Liver (tissue), 9 donors: ENCODE measurements around the gene THBS2. TPM values are rescaled to one million over a fixed set of nuclear protein-coding genes. Genes with fewer than 3 reads are reported as not detected.

ENCODE experiments used
- DNase-seq: peaks from one replicate; pipeline ENCODE4 v3.0.0-alpha.2; 2017; ENCODE audit warnings: low spot score
- H3K27ac ChIP-seq, 2 donors: one replicate each; pipeline ENCODE4 v1.7.0; 2013; ENCODE audit warnings: inconsistent platforms in 2 of 2, low read length in 2 of 2, control low read depth in 1 of 2, low read depth in 1 of 2, mild to moderate bottlenecking in 1 of 2
- H3K27me3 ChIP-seq, 4 donors: one replicate each; pipeline versions ENCODE4 v1.6.1 to v1.7.0; 2013; ENCODE audit warnings: low read length in 3 of 4, inconsistent platforms in 1 of 4, mild to moderate bottlenecking in 1 of 4, moderate library complexity in 1 of 4; ENCODE audit not compliant: control insufficient read depth in 4 of 4, insufficient read depth in 4 of 4
- H3K36me3 ChIP-seq, 4 donors: one replicate each; pipeline versions ENCODE4 v1.6.1 to v1.7.0; 2013; ENCODE audit warnings: low read length in 3 of 4, mild to moderate bottlenecking in 3 of 4, low read depth in 1 of 4, moderate library complexity in 1 of 4; ENCODE audit not compliant: control insufficient read depth in 4 of 4, insufficient read depth in 3 of 4
- H3K4me1 ChIP-seq, 4 donors: one replicate each; pipeline versions ENCODE4 v1.6.1 to v1.7.0; 2013; ENCODE audit warnings: low read length in 3 of 4, mild to moderate bottlenecking in 3 of 4, moderate library complexity in 1 of 4; ENCODE audit not compliant: control insufficient read depth in 4 of 4, insufficient read depth in 4 of 4
- H3K4me3 ChIP-seq, 3 donors: one replicate each; pipeline versions ENCODE4 v1.6.1 to v1.7.0; 2013; ENCODE audit warnings: low read length in 3 of 3, control low read depth in 1 of 3, low read depth in 1 of 3, mild to moderate bottlenecking in 1 of 3
- H3K9ac ChIP-seq, 2 donors: one replicate each; pipeline ENCODE4 v1.7.0; 2013; ENCODE audit warnings: low read length in 2 of 2, mild to moderate bottlenecking in 2 of 2, moderate library complexity in 2 of 2, control low read depth in 1 of 2, low read depth in 1 of 2
- H3K9me3 ChIP-seq, 4 donors: one replicate each; pipeline versions ENCODE4 v1.6.1 to v1.7.0; 2013; ENCODE audit warnings: low read length in 3 of 4; ENCODE audit not compliant: control insufficient read depth in 4 of 4
- CTCF ChIP-seq: fragments of 150-350 bp; IDR thresholded peaks from 2 replicates; pipeline ENCODE4 v1.5.1; 2017; ENCODE audit warnings: improper control_type of control experiment, low read depth, low read length; ENCODE audit not compliant: missing input control
- EGR1 ChIP-seq, 2 donors: IDR thresholded peaks; 2 replicates each; pipeline ENCODE4 v1.6.1; 2016 to 2018; ENCODE audit warnings: antibody characterized with exemption in 2 of 2, low read depth in 2 of 2
- FOXA1 ChIP-seq: IDR thresholded peaks from 2 replicates; pipeline ENCODE4 v1.6.1; 2016; ENCODE audit warnings: antibody characterized with exemption
- FOXA2 ChIP-seq: IDR thresholded peaks from 2 replicates; pipeline ENCODE4 v1.6.1; 2016; ENCODE audit warnings: antibody characterized with exemption
- GABPA ChIP-seq, 2 donors: IDR thresholded peaks in 1 of 2; conservative IDR thresholded peaks in 1 of 2; 2 replicates each; pipeline ENCODE4 v1.6.1; 2016; ENCODE audit warnings: antibody characterized with exemption in 2 of 2, mild to moderate bottlenecking in 1 of 2, moderate library complexity in 1 of 2
- HNF4A ChIP-seq, 2 donors: conservative IDR thresholded peaks; 2 replicates each; pipeline ENCODE4 v1.6.1; 2016; ENCODE audit warnings: antibody characterized with exemption in 2 of 2, mild to moderate bottlenecking in 2 of 2
- HNF4G ChIP-seq: IDR thresholded peaks from 2 replicates; pipeline ENCODE4 v1.6.1; 2016; ENCODE audit warnings: antibody characterized with exemption
- JUND ChIP-seq, 2 donors: IDR thresholded peaks; 2 replicates each; pipeline ENCODE4 v1.6.1; 2016; ENCODE audit warnings: antibody characterized with exemption in 2 of 2
- NR2F2 ChIP-seq: IDR thresholded peaks from 2 replicates; pipeline ENCODE4 v1.6.1; 2016; ENCODE audit warnings: antibody characterized with exemption
- RAD21 ChIP-seq, 2 donors: IDR thresholded peaks; 2 replicates each; pipeline ENCODE4 v1.6.1; 2016; ENCODE audit warnings: antibody characterized with exemption in 2 of 2, mild to moderate bottlenecking in 2 of 2
- RXRA ChIP-seq, 2 donors: IDR thresholded peaks; 2 replicates each; pipeline ENCODE4 v1.6.1; 2017 to 2018; ENCODE audit warnings: antibody characterized with exemption in 2 of 2, mild to moderate bottlenecking in 1 of 2
- SP1 ChIP-seq: IDR thresholded peaks from 2 replicates; pipeline ENCODE4 v1.6.1; 2018; ENCODE audit warnings: antibody characterized with exemption, mild to moderate bottlenecking
- TAF1 ChIP-seq: conservative IDR thresholded peaks from 2 replicates; pipeline ENCODE4 v1.6.1; 2016; ENCODE audit warnings: antibody characterized with exemption, mild to moderate bottlenecking
- YY1 ChIP-seq: IDR thresholded peaks from 2 replicates; pipeline ENCODE4 v1.6.1; 2016; ENCODE audit warnings: antibody characterized with exemption, mild to moderate bottlenecking
- WGBS: extraction: QIAGEN DNeasy Blood & Tissue Kit; methylation state at CpG from one replicate; pipeline ENCODE4 v1.1.7; 2013; 5-methylcytosine and 5-hydroxymethylcytosine counted together
- polyA plus RNA-seq, 2 donors: library from polyadenylated mRNA; stranded (reverse) in 1 of 2; unstranded in 1 of 2; fragments of 200-250 nt in 1 of 2; fragments of >200 nt in 1 of 2; fragmentation: Nextera tagmentation in 1 of 2; extraction: Ambion mirVana in 1 of 2; gene quantifications; one replicate each; pipeline versions ENCODE4 v1.2.1 to v1.2.3, GENCODE V29; 2013 to 2015
- total RNA-seq, 2 donors: library from RNA; depleted of rRNA; stranded (reverse); fragments of >200 nt; gene quantifications; one replicate each; pipeline ENCODE4 v1.2.3, GENCODE V29; 2014
- TF ChIP-seq, protein P1 (sequence below): IDR thresholded peaks from 2 replicates; pipeline ENCODE4 v1.6.1; 2016; ENCODE audit warnings: antibody characterized with exemption
- TF ChIP-seq, protein P2 (sequence below): IDR thresholded peaks from 2 replicates; pipeline ENCODE4 v1.6.1; 2016; ENCODE audit warnings: antibody characterized with exemption
- TF ChIP-seq, protein P3 (sequence below): IDR thresholded peaks from 2 replicates; pipeline ENCODE4 v1.6.1; 2016; ENCODE audit warnings: antibody characterized with exemption
- TF ChIP-seq, protein P4 (sequence below): IDR thresholded peaks from 2 replicates; pipeline ENCODE4 v1.6.1; 2016; ENCODE audit warnings: antibody characterized with exemption, mild to moderate bottlenecking
- donor health status: healthy.
- donor health status: healthy.
- donor health status: healthy.
- donor health status: healthy.
- donor health status: healthy.

The THBS2 gene
- total and polyA plus RNA-seq, 4 donors = 0.35 to 7.6 (median 6.2) TPM

- Histone ChIP-seq H3K27ac (no peak overlapping the region), H3K9me3 (no peaks in the 10 kb centered on the region), H3K27me3 (peaks cover 0 to 30% (median 4%) of the 10 kb centered on the region in 4 donors), H3K4me3 (no peak overlapping the region), H3K4me1 (peaks cover 0 to 7% (median 0%) of the 10 kb centered on the region in 4 donors), H3K9ac (no peak overlapping the region), H3K36me3 (no peaks in the 10 kb centered on the region)
- WGBS = 55% methylated on average over 6 of the region's 6 CpGs
- TF ChIP-seq SP1 = no peak
- TF ChIP-seq, protein P1, sequence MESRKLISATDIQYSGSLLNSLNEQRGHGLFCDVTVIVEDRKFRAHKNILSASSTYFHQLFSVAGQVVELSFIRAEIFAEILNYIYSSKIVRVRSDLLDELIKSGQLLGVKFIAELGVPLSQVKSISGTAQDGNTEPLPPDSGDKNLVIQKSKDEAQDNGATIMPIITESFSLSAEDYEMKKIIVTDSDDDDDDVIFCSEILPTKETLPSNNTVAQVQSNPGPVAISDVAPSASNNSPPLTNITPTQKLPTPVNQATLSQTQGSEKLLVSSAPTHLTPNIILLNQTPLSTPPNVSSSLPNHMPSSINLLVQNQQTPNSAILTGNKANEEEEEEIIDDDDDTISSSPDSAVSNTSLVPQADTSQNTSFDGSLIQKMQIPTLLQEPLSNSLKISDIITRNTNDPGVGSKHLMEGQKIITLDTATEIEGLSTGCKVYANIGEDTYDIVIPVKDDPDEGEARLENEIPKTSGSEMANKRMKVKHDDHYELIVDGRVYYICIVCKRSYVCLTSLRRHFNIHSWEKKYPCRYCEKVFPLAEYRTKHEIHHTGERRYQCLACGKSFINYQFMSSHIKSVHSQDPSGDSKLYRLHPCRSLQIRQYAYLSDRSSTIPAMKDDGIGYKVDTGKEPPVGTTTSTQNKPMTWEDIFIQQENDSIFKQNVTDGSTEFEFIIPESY = no peak
- no peak for TF ChIP-seq GABPA (IDR thresholded peaks at IDR 0.05 in 1 of 2, conservative IDR thresholded peaks at IDR 0.05 in 1 of 2)
- TF ChIP-seq, protein P2, sequence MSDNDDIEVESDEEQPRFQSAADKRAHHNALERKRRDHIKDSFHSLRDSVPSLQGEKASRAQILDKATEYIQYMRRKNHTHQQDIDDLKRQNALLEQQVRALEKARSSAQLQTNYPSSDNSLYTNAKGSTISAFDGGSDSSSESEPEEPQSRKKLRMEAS = no peak
- no peak for TF ChIP-seq EGR1 (IDR thresholded peaks at IDR 0.05; ENCODE audit: low read depth in 2 of 2)
- no peak for TF ChIP-seq RAD21 (IDR thresholded peaks at IDR 0.05)
- TF ChIP-seq, protein P3, sequence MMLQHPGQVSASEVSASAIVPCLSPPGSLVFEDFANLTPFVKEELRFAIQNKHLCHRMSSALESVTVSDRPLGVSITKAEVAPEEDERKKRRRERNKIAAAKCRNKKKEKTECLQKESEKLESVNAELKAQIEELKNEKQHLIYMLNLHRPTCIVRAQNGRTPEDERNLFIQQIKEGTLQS = no peak
- TF ChIP-seq, protein P4, sequence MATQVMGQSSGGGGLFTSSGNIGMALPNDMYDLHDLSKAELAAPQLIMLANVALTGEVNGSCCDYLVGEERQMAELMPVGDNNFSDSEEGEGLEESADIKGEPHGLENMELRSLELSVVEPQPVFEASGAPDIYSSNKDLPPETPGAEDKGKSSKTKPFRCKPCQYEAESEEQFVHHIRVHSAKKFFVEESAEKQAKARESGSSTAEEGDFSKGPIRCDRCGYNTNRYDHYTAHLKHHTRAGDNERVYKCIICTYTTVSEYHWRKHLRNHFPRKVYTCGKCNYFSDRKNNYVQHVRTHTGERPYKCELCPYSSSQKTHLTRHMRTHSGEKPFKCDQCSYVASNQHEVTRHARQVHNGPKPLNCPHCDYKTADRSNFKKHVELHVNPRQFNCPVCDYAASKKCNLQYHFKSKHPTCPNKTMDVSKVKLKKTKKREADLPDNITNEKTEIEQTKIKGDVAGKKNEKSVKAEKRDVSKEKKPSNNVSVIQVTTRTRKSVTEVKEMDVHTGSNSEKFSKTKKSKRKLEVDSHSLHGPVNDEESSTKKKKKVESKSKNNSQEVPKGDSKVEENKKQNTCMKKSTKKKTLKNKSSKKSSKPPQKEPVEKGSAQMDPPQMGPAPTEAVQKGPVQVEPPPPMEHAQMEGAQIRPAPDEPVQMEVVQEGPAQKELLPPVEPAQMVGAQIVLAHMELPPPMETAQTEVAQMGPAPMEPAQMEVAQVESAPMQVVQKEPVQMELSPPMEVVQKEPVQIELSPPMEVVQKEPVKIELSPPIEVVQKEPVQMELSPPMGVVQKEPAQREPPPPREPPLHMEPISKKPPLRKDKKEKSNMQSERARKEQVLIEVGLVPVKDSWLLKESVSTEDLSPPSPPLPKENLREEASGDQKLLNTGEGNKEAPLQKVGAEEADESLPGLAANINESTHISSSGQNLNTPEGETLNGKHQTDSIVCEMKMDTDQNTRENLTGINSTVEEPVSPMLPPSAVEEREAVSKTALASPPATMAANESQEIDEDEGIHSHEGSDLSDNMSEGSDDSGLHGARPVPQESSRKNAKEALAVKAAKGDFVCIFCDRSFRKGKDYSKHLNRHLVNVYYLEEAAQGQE = no peak
- TF ChIP-seq YY1 = no peak
- no peak for TF ChIP-seq FOXA2
- no peak for TF ChIP-seq FOXA1
- TF ChIP-seq HNF4A (conservative IDR thresholded peaks at IDR 0.05) = no peak
- no peak for TF ChIP-seq CTCF
- no peak for TF ChIP-seq JUND (IDR thresholded peaks at IDR 0.05)
- TF ChIP-seq NR2F2 = no peak
- TF ChIP-seq HNF4G = no peak
- no peak for TF ChIP-seq RXRA (IDR thresholded peaks at IDR 0.05)
- no peak for TF ChIP-seq TAF1
- DNase-seq = no peak
Observed at GRCh38 chr6:169251371-169251802, 2.3 kb downstream of the THBS2 start.
